NCI-H146 treated with DMSO at 0.1 percent for 48 hours (cell line): ENCODE measurements around the gene PDF.

Experiments used
- DNase-seq: peaks from one replicate; lab custom pipeline; 2025; ENCODE audit not compliant: unreplicated experiment; lab: John Stamatoyannopoulos, UW

The PDF gene

GRCh38 chr16:69340095-69340644 is 9.8 kb upstream of the PDF start:
- no peak for DNase-seq

DNA sequence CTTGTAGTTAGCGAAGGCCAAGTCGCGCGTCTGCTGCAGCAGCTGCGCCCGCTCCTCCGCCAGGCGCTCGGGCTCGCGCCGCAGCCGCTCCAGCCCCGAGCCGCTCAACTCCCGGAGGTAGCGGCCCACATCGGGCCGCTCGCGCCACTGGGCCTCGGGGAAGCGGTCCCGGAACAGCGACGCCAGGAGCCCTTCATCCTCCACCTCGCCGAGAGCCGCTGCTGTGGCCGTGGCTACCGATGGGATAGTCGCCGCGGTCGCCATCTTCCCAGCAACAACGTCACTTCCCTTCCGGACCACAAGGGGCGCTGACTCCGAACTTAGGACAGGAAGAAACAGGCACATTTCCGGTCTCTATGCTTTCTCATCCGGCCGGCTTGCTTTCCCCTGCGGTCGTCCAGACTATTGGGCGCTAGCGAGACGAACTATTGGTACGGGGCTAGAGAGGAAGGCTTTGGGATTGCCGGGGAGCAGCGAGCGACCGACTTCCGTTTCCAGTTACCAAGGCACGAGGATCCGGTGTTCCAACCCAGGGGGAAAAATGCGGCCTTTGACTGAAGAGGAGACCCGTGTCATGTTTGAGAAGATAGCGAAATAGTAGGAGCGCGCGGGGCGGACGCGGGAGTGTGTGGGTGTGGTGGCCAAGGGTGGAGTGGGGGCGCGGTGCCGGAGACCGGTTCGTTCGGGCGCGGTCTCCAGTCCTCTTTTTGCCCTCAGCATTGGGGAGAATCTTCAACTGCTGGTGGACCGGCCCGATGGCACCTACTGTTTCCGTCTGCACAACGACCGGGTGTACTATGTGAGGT is 9.1 kb upstream of the PDF start, which contains the start of the genes COG8 and NIP7:
Gene COG8, minus strand, starts transcription at position 276 of the 806 bp plus-strand sequence. Its CDS starts 12 bp downstream, at position 264.
Gene NIP7, plus strand, starts transcription at position 484 of the 806 bp plus-strand sequence. Its CDS starts 58 bp downstream, at position 542.
- peak; percentile 91 for DNase-seq

DNA sequence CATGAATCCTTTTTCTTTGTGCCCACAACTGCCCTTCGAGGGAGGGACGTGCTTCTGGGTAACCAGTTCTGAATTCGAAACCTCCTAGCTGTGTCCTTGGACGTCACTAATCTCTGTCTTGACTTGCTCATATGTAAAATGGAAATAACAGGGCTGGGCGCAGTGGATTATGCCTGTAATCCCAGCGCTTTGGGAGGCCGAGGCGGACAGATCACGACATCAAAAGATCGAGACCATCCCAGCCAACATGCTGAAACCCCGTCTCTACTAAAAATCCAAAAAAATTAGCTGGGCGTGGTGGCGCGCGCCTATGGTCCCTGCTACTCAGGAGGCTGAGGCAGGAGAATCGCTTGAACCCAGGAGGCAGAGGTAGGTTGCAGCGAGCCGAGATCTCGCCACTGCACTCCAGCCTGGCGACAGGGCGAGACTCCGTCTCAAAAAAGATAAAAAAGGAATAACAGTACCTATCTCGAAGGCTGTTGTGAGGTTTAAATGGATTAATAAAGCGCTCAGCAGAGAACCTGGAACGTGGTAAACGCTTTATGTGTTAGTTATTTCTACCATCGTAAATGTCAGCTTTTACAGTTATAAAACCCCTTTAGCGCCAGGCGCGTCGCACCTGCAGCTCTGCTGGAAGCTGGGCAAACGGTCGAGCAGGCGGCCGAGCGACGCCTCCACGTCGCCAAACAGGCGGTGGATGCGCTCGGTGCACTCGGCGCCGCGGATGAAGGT is 8.3 kb upstream of the PDF start:
- DNase-seq = no peak

GRCh38 chr16:69334696-69335095 is 4.3 kb upstream of the PDF start:
- DNase-seq = no peak

DNA sequence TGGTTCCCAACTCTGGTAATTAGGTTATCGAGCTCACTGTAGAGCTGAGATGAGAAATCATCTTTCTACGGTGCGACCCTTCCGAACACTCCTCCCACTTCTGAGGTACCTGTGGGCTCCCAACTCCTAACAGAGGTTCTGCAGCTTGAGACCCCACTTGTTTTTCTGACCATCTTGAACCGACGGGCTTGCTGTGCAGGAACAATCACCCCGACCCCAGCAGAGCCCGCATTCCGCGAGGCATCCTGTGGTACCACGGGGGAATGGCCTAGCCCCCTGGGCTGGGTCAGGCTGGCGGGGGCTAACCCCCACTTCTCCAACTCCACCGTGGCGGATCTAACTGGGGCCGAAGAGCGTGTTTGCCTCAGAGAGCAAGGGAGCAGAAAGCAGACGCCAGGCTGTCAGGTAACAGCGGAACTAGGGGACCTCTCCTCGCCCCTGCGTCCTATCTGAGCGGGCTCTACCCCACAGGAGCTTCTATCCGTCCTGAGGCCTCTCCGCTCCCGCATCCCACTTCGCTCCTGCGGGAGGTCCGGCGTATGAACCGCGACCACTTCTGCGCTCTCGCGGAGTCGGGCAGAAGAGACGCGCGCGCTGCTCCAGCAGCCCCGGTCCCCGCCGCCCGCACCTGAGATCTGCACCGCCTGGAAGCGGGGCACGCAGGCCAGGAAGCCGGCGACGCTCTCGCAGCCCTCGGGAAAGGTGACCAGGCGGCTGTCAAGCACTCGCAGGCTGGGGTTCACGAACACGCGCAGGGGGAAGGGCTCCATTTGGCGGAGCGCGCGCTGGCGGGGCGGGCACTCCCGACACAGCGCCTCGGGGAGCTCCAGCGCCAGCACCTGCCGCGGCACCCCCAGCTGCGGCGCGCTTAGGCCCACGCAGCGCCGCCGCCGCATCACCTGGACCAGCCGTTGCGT is 761 bp downstream of the PDF start:
- DNase-seq = no peak

GRCh38 chr16:69328854-69329316 is 1.5 kb downstream of the PDF start:
- DNase-seq = no peak

GRCh38 chr16:69327585-69328310 is 2.6 kb downstream of the PDF start:
- DNase-seq = no peak

DNA sequence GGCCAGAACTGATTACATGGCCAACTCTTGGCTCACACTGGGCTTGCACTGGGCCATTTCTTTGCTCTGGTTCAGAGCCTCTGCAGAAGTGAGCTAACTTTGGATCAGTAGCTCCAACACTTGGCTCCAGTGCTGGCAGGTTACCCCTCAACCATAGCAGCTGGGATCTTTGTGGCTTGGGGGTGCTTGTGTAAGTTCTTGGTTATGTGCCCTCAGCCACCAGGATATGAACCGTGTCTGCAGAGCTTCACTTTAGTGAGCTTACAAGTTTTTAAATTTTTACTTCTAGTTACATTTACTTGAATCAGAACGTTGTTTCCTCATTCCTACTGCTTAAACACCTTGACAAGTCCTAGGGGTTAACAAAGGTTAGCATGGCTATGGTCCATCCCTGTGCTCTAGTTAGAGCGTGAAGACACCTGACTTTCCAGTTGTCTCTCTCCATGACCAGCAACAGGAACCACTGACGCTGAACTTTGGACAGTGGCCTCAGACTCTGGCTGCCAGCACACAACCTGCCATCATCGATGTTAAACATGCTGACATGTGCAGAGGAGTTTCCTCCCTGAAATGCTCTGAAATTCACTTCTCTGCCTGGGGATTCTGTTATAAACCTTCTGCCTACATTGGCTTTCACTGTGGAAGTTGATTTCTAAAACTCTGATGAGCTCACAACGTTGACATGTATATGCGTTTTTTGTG is 4.1 kb downstream of the PDF start:
- DNase-seq = no peak

DNA sequence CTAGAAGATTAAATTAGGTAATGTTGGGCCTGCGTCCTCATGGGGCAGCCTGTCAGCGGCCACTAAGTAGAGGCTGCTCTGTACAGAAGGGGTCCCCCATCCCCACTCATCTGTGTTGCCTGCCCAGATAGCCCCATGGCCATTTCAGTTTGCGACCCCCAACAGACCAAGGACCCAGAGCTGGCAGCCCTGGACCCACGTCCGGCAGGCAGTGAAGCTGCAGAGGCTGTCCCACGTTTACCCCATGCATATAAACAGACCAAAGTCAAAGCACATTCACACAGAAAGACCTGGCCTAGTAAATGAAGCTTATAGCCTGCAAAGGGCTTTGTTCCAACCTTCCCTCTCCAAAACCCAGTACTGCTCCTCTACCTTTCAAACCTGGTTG is 4.6 kb downstream of the PDF start:
- no peak for DNase-seq

- DNase-seq = no peak
These were observed 5.7 kb downstream of the PDF start for GRCh38 chr16:69324585-69325253.

- no peak for DNase-seq
These were observed 6.3 kb downstream of the PDF start for GRCh38 chr16:69324013-69324531.

DNA sequence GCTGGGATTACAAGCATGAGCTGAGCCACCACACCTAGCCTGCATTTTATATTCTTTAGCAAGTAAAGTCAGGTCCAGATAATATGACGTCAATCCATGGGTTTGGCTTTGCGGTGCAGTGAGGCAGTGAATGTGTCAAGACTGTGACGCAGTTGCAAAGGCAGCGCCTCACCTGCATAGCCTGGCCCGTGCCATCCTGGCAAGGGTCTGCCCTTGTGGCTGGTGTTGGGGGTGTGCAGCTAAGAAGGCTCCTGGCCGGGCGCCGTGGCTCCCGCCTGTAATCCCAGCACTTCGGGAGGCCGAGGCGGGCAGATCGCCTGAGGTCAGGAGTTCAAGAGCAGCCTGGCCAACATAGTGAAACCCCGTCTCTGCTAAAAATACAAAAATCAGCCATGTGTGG is 7.0 kb downstream of the PDF start:
- DNase-seq = no peak

- no peak for DNase-seq
These were observed 8.0 kb downstream of the PDF start for GRCh38 chr16:69322343-69322742.

- DNase-seq = no peak
These were observed 9.3 kb downstream of the PDF start for GRCh38 chr16:69321080-69321479.

DNA sequence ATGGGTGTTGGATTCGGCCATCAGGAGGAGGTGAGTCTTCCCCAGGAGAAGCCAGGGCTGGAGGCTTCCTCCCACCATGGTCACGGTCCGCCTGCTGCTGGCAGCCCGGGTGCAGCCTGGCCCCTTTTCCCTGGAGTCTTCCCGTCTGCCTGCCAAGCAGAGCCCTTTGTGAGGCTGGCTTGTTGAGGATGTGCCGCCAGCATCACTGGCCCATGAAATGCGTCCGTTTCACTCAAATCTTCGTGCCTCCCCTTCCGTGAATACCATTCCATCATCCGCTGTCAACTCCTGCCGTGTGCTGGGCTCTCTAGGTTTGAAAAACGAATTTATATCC is 9.7 kb downstream of the PDF start:
- no peak for DNase-seq

GRCh38 chr16:69319826-69320739 is 10.3 kb downstream of the PDF start:
- no peak for DNase-seq

DNA sequence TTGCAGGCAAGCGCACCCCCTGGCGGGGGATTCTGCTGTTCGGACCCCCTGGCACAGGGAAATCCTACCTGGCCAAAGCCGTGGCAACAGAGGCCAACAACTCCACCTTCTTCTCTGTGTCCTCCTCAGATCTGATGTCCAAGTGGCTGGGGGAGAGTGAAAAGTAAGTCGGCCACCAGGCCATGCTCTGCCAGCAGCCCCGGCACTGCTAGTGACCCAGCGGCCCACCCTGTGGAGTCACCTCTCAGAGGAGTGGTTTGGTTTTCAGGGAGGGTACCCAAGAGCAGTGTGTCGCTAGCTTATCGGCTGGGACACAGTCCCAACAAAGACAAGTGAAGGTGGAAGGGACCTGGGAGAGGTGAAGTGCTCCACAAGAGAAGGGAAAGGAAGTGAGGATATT is 11.0 kb downstream of the PDF start:
- DNase-seq = no peak

- DNase-seq = no peak
These were observed 11.5 kb downstream of the PDF start for GRCh38 chr16:69318911-69319289.
